Tibial nerve (tissue), 4 donors: ENCODE results near the gene RIPK3. TPM values are rescaled to one million over a fixed set of nuclear protein-coding genes. Genes with fewer than 3 reads are reported as not detected.
A peak's percentile ranks its signal among the peaks of the same experiment; 100 is the strongest.
"Not testable (repeated sequence)": the region's sequence is repeated elsewhere in the genome, so short reads cannot be mapped to it uniquely, and the experiment has no call there.

Source experiments
- DNase-seq, 2 donors: peaks; one replicate each; pipeline ENCODE4 v3.0.0-alpha.2; 2019; ENCODE audit warnings: low spot score in 2 of 2
- H3K27ac ChIP-seq, 4 donors: fragments of 200-600 bp; sonication (generic) in 3 of 4; one replicate each; pipeline ENCODE4 v1.5.1; 2017 to 2019; ENCODE audit warnings: mild to moderate bottlenecking in 1 of 4
- H3K27me3 ChIP-seq, 2 donors: fragments of 200-600 bp; sonication (generic) in 1 of 2; one replicate each; pipeline versions ENCODE4 v1.5.1 to v1.6.0; 2017 to 2019
- H3K36me3 ChIP-seq, 3 donors: fragments of 200-600 bp; sonication (generic); one replicate each; pipeline ENCODE4 v1.5.1; 2018 to 2019
- H3K4me1 ChIP-seq, 4 donors: fragments of 200-600 bp; sonication (generic) in 3 of 4; one replicate each; pipeline ENCODE4 v1.5.1; 2017 to 2019
- H3K4me3 ChIP-seq, 4 donors: fragments of 200-600 bp; sonication (generic) in 3 of 4; one replicate each; pipeline ENCODE4 v1.5.1; 2017 to 2019; ENCODE audit warnings: mild to moderate bottlenecking in 1 of 4, moderate library complexity in 1 of 4
- H3K9me3 ChIP-seq, 4 donors: fragments of 200-600 bp; sonication (generic) in 3 of 4; one replicate each; pipeline ENCODE4 v1.5.1; 2017 to 2019
- EP300 ChIP-seq, 2 donors: sonication (generic); formaldehyde crosslinking; IDR thresholded peaks; one replicate each; pipeline ENCODE4 v1.6.1; 2017; ENCODE audit warnings: antibody characterized with exemption in 2 of 2, mild to moderate bottlenecking in 1 of 2
- POLR2A ChIP-seq, 2 donors: fragments of 450-650 bp; IDR thresholded peaks; one replicate each; pipeline ENCODE4 v1.6.1; 2017; ENCODE audit warnings: antibody characterized with exemption in 2 of 2, mild to moderate bottlenecking in 2 of 2, moderate library complexity in 2 of 2
- WGBS, 2 donors: methylation state at CpG; one replicate each; pipeline ENCODE4 v1.1.5; 2018; 5-methylcytosine and 5-hydroxymethylcytosine counted together
- total RNA-seq, 4 donors: library from RNA; depleted of rRNA; stranded (reverse); fragments of >200 nt; gene quantifications; one replicate each; pipeline ENCODE4 v1.1.0, GENCODE V29; 2016
- TF ChIP-seq, protein P1 (sequence below), 5 experiments: fragments of 200-600 bp in 3 of 5; fragments of 450-650 bp in 2 of 5; sonication (generic) in 3 of 5; IDR thresholded peaks; one replicate each; pipeline ENCODE4 v1.5.1; 2016 to 2019; ENCODE audit warnings: antibody characterized with exemption in 5 of 5, mild to moderate bottlenecking in 3 of 5, moderate library complexity in 2 of 5

The RIPK3 gene
- total RNA-seq, 4 donors from 2014 or later, result 4.0 to 9.6 (median 9.0) TPM

DNA sequence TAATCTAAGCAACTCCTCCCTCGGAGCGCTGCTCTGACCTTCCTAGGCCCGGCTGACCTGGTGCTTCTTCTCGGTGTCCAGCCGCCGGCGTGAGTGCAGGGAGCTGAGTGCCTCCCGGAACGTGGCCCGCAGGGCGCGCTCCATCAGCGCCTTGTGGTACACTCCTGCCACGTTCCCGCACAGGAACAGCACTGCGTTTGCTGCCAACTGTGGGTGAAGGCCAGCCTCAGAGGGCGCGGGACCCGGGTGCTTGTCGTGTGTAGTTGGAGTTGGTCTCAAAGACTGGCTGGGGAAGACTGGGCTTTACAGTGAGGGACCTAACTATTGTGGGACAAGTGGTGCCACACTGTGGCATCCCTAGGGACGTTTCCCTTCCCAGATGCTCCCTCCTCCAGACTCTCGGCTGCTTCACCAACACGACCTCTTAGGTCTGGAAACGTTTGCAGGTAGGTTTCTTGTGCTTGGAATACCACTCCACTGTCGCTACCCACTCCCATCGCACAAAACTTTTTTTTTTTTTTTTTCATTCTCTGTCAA, 8.0 kb downstream of the RIPK3 start:
- DNase-seq, result no peak
- Histone ChIP-seq H3K27ac (no peak overlapping the region), H3K27me3 (peaks cover 0 to 46% of the 10 kb centered on the region in 2 donors), H3K4me3 (peak overlapping the region in 2 of 4 donors; percentile 39 to 42), H3K9me3 (no peaks in the 10 kb centered on the region), H3K36me3 (no peaks in the 10 kb centered on the region), H3K4me1 (peaks cover 0 to 50% (median 29%) of the 10 kb centered on the region in 4 donors)
- TF ChIP-seq, protein P1, sequence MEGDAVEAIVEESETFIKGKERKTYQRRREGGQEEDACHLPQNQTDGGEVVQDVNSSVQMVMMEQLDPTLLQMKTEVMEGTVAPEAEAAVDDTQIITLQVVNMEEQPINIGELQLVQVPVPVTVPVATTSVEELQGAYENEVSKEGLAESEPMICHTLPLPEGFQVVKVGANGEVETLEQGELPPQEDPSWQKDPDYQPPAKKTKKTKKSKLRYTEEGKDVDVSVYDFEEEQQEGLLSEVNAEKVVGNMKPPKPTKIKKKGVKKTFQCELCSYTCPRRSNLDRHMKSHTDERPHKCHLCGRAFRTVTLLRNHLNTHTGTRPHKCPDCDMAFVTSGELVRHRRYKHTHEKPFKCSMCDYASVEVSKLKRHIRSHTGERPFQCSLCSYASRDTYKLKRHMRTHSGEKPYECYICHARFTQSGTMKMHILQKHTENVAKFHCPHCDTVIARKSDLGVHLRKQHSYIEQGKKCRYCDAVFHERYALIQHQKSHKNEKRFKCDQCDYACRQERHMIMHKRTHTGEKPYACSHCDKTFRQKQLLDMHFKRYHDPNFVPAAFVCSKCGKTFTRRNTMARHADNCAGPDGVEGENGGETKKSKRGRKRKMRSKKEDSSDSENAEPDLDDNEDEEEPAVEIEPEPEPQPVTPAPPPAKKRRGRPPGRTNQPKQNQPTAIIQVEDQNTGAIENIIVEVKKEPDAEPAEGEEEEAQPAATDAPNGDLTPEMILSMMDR (IDR thresholded peaks at IDR 0.05), result no peak
- TF ChIP-seq EP300 (IDR thresholded peaks at IDR 0.05), result no peak
- no peak for TF ChIP-seq POLR2A (IDR thresholded peaks at IDR 0.05)
- 55 to 64% methylated on average over 19 to 26 of the region's 26 CpGs for WGBS, 2 donors

DNA sequence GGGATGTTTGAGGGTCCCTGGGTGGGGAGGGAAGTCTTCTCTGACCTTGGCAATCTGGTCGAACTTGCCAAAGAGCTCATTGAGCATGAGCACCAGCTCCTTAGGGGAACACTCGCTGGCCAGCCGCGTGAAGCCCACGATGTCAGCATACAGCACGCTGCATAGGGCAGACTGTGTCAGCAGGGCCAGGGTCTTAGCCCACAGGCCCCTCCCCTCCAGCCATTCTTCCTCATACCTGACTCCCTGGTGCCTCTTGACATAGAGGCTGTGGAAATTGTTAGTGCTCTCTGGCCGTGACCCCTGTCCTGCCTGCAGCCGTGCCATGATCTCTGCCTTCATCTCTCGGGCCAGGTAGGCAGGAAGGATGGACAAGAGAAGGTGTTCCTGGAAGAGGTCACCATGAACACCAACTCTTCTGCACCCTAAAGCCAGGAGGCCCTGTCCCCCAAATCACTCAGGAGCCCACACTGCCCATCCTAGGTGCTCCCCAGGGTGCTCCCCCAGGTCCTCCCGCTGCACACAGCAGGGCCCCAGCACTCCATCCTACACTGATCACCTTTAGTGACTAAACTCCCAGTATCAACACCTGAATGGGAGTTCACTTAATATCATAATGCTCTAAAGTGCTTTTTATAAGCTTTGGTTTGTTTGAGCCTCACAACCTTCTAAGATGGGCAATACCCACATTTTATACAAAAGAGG, 8.7 kb downstream of the RIPK3 start:
- peaks cover 0 to 39% of the 10 kb centered on the region in 2 donors for H3K27me3 ChIP-seq
- 86% methylated on average over 4 to 8 of the region's 10 CpGs for WGBS, 2 donors
- H3K4me1 ChIP-seq, result peaks cover 0 to 50% (median 29%) of the 10 kb centered on the region in 4 donors
- no peaks in the 10 kb centered on the region for H3K9me3 ChIP-seq
- DNase-seq, result no peak
- H3K27ac ChIP-seq, result no peak overlapping the region
- no peaks in the 10 kb centered on the region for H3K36me3 ChIP-seq
- no peak for TF ChIP-seq POLR2A (IDR thresholded peaks at IDR 0.05)
- TF ChIP-seq, protein P1 (IDR thresholded peaks at IDR 0.05), result no peak
- TF ChIP-seq EP300 (IDR thresholded peaks at IDR 0.05), result no peak
- H3K4me3 ChIP-seq, result no peak overlapping the region

DNA sequence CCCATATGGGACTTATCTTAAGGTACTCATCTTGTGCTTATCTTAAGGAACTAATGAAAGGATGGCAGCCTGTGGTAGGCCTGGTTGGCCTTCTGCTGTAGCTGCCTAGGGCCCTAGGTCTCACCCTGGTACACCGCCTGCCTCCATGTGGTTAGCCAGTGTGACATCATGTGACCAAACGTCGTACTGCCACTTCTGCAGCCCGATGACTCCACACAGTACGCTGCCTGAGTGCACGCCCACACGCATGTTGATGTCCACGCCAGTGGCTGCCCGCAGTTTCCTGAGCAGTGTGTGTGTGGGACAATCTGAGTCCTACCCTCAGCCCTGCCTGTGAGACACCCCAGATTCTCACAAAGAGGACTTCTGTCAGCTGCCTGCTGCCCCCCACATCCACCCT, 10.1 kb downstream of the RIPK3 start:
- Histone ChIP-seq H3K4me1 (peaks cover 0 to 41% (median 26%) of the 10 kb centered on the region in 4 donors), H3K27me3 (peaks cover 0 to 25% of the 10 kb centered on the region in 2 donors), H3K9me3 (no peaks in the 10 kb centered on the region), H3K36me3 (no peaks in the 10 kb centered on the region), H3K27ac (no peak overlapping the region), H3K4me3 (no peak overlapping the region)
- WGBS, 2 donors, result 64 to 66% methylated on average over 3 to 9 of the region's 9 CpGs
- TF ChIP-seq, protein P1 (IDR thresholded peaks at IDR 0.05), result no peak
- peak in 1 of 2 donors; percentile 32 for TF ChIP-seq EP300 (IDR thresholded peaks at IDR 0.05)
- peak in 1 of 2 donors; percentile 47 for DNase-seq

DNA sequence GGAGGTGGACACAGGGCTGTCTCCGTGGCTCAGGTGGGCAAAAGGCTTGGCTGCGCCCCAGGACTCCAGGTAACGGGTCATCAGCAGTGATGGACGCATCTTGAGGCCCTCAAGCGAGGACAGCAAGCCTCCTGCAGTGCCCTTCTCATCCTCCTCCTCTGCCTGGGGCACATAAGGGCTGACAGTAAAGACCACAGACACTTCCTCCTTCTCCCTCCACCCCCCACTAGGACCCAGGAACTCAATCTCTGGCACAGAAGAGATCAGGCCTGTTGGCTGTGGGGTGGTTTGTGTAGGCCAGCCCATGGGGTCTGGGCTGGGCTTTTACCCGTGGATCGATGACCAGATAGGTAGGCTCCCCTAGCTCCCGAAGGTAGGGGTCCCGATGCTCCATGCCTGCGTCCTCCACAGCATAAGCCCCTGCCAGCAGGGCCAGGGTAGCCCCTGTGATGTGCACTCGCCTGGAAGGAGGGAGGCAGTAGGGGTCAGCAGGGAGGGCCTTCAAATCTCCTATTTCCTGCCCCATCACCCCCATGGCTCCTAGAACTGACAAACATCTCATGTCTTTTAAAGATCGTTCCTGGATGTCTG, 10.6 kb downstream of the RIPK3 start:
- TF ChIP-seq, protein P1 (IDR thresholded peaks at IDR 0.05), result no peak
- no peak for TF ChIP-seq EP300 (IDR thresholded peaks at IDR 0.05)
- no peak for TF ChIP-seq POLR2A (IDR thresholded peaks at IDR 0.05)
- peak overlapping the region in 1 of 4 donors; percentile 1 for H3K27ac ChIP-seq
- no peaks in the 10 kb centered on the region for H3K36me3 ChIP-seq
- DNase-seq, result no peak
- no peak overlapping the region for H3K4me3 ChIP-seq
- H3K27me3 ChIP-seq, result peaks cover 0 to 19% of the 10 kb centered on the region in 2 donors
- no peaks in the 10 kb centered on the region for H3K9me3 ChIP-seq
- WGBS, 2 donors, result 83 to 85% methylated on average over 12 of the region's 12 CpGs
- H3K4me1 ChIP-seq, result peaks cover 0 to 36% (median 20%) of the 10 kb centered on the region in 4 donors

- not testable (repeated sequence) for H3K27me3 ChIP-seq, H3K36me3 ChIP-seq, H3K9me3 ChIP-seq, H3K4me3 ChIP-seq, H3K27ac ChIP-seq
- TF ChIP-seq, protein P1 (IDR thresholded peaks at IDR 0.05), result peak; percentile 54 to 67 (median 59)
- peaks cover 0 to 23% (median 9%) of the 10 kb centered on the region in 4 donors for H3K4me1 ChIP-seq
- 2 to 3% methylated on average over 8 to 9 of the region's 9 CpGs for WGBS, 2 donors
- DNase-seq, result peak in 1 of 2 donors; percentile 54
Measured at GRCh38 chr14:24327914-24328313, 11.9 kb downstream of the RIPK3 start.
